Measurements from ENCODE around the gene NR2C2.

Gene NR2C2

GRCh38 chr3:14927308-14927707 is 20.1 kb upstream of the NR2C2 start:
- no peak for TF ChIP-seq TAF1 (IDR thresholded peaks at IDR 0.05; ENCODE audit: borderline replicate concordance, insufficient read depth, low read length)
- TF ChIP-seq FOXP2 (optimal IDR thresholded peaks at IDR 0.05; ENCODE audit: borderline replicate concordance, extremely low read depth, extremely low read length, insufficient read depth), result no peak
- TF ChIP-seq REST (IDR thresholded peaks at IDR 0.05; ENCODE audit: insufficient read depth in 1 of 2, low read depth in 2 of 2, low read length in 2 of 2), result no peak
- no peak for TF ChIP-seq SIN3A (IDR thresholded peaks at IDR 0.05; ENCODE audit: borderline replicate concordance, insufficient read depth, low read length)
- TF ChIP-seq POLR2AphosphoS5 (IDR thresholded peaks at IDR 0.05; ENCODE audit: low read depth, low read length), result no peak

GRCh38 chr3:14929310-14930074 is 17.9 kb upstream of the NR2C2 start:
- no peak for TF ChIP-seq POLR2AphosphoS5 (IDR thresholded peaks at IDR 0.05; ENCODE audit: low read depth, low read length)
- no peak for TF ChIP-seq REST (IDR thresholded peaks at IDR 0.05; ENCODE audit: insufficient read depth in 1 of 2, low read depth in 2 of 2, low read length in 2 of 2)
- TF ChIP-seq FOXP2 (optimal IDR thresholded peaks at IDR 0.05; ENCODE audit: borderline replicate concordance, extremely low read depth, extremely low read length, insufficient read depth), result no peak
- TF ChIP-seq TAF1 (IDR thresholded peaks at IDR 0.05; ENCODE audit: borderline replicate concordance, insufficient read depth, low read length), result no peak
- TF ChIP-seq SIN3A (IDR thresholded peaks at IDR 0.05; ENCODE audit: borderline replicate concordance, insufficient read depth, low read length), result no peak

GRCh38 chr3:14933820-14934425 is 13.5 kb upstream of the NR2C2 start:
- TF ChIP-seq SIN3A (IDR thresholded peaks at IDR 0.05; ENCODE audit: borderline replicate concordance, insufficient read depth, low read length) (no peak), POLR2AphosphoS5 (IDR thresholded peaks at IDR 0.05; ENCODE audit: low read depth, low read length) (no peak), FOXP2 (optimal IDR thresholded peaks at IDR 0.05; ENCODE audit: borderline replicate concordance, extremely low read depth, extremely low read length, insufficient read depth) (no peak), TAF1 (IDR thresholded peaks at IDR 0.05; ENCODE audit: borderline replicate concordance, insufficient read depth, low read length) (no peak), REST (IDR thresholded peaks at IDR 0.05; ENCODE audit: insufficient read depth in 1 of 2, low read depth in 2 of 2, low read length in 2 of 2) (no peak)

GRCh38 chr3:14935592-14936345 is 11.6 kb upstream of the NR2C2 start:
- TF ChIP-seq FOXP2 (optimal IDR thresholded peaks at IDR 0.05; ENCODE audit: borderline replicate concordance, extremely low read depth, extremely low read length, insufficient read depth) (no peak), REST (IDR thresholded peaks at IDR 0.05; ENCODE audit: insufficient read depth in 1 of 2, low read depth in 2 of 2, low read length in 2 of 2) (no peak), SIN3A (IDR thresholded peaks at IDR 0.05; ENCODE audit: borderline replicate concordance, insufficient read depth, low read length) (no peak), TAF1 (IDR thresholded peaks at IDR 0.05; ENCODE audit: borderline replicate concordance, insufficient read depth, low read length) (no peak), POLR2AphosphoS5 (IDR thresholded peaks at IDR 0.05; ENCODE audit: low read depth, low read length) (no peak)
